ENCODE results near the gene CBLB.

DNA sequence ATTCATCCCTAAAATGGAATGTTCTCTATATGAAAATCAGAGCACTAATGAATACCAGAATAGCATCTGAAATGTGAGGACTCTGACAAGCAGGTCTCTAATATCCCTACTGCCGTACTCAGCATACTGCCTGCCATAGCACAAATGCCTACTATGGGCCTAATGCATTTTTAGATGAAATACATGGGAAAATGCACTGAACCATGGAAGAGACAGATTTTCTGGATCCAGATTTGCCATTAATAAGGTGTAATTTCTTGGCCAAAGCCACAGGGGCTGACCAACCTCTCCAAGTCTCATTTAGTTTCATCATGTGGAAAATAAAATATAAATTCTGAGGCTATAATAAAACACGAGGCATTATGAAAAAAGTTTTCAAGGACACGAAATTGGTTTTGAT is 123.8 kb downstream of the CBLB start:
- TF ChIP-seq, protein P1, sequence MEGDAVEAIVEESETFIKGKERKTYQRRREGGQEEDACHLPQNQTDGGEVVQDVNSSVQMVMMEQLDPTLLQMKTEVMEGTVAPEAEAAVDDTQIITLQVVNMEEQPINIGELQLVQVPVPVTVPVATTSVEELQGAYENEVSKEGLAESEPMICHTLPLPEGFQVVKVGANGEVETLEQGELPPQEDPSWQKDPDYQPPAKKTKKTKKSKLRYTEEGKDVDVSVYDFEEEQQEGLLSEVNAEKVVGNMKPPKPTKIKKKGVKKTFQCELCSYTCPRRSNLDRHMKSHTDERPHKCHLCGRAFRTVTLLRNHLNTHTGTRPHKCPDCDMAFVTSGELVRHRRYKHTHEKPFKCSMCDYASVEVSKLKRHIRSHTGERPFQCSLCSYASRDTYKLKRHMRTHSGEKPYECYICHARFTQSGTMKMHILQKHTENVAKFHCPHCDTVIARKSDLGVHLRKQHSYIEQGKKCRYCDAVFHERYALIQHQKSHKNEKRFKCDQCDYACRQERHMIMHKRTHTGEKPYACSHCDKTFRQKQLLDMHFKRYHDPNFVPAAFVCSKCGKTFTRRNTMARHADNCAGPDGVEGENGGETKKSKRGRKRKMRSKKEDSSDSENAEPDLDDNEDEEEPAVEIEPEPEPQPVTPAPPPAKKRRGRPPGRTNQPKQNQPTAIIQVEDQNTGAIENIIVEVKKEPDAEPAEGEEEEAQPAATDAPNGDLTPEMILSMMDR (IDR thresholded peaks at IDR 0.05 in 4 of 5, conservative IDR thresholded peaks at IDR 0.05 in 1 of 5) = no peak
- no peak for TF ChIP-seq POLR2A (IDR thresholded peaks at IDR 0.05)

Data from gastrocnemius medialis (tissue), 4 donors.